ENCODE measurements around the gene LRRC45.

DNA sequence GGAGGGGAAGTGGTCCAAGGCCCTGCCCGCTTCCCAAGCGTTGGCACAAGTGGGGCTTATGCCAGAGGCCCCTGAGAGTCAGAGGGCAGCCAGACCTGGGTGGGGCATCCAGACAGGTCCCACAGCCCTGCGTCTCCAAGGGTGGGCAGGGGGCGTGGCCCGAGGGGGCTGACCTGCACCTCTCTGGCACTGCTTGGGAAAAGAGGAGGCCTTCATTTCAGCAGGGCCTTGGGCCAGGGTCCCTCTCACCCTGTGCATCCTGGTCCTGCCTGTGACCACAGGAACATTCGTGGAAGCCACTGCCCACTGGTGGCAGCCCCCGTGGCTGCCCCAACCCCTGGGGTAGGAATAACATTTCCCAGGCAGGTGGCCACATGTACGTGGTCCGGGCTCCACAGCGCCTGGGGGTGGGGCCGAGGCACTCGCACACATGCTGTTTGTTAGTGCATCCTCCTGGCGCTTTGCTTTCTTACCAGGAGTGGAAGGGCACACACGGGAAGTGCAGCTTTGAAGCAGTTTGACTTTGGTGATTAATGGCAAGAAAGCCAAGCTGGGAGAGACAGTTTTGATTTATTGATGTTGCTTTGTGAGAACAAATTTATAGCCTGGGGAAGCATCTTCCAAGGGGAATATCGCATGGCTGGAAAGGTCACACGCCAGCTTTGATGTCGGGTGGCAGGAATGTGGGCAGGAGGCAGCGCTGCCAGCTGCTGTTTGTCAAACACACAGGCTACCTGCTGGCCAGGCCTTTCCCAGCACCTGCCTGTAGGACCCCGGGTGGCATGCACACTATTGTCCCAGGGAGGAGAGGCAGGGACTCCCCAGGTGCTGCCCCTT is 4.7 kb upstream of the LRRC45 start:
- TF ChIP-seq, protein P1, sequence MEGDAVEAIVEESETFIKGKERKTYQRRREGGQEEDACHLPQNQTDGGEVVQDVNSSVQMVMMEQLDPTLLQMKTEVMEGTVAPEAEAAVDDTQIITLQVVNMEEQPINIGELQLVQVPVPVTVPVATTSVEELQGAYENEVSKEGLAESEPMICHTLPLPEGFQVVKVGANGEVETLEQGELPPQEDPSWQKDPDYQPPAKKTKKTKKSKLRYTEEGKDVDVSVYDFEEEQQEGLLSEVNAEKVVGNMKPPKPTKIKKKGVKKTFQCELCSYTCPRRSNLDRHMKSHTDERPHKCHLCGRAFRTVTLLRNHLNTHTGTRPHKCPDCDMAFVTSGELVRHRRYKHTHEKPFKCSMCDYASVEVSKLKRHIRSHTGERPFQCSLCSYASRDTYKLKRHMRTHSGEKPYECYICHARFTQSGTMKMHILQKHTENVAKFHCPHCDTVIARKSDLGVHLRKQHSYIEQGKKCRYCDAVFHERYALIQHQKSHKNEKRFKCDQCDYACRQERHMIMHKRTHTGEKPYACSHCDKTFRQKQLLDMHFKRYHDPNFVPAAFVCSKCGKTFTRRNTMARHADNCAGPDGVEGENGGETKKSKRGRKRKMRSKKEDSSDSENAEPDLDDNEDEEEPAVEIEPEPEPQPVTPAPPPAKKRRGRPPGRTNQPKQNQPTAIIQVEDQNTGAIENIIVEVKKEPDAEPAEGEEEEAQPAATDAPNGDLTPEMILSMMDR (IDR thresholded peaks at IDR 0.05; ENCODE audit: borderline replicate concordance, extremely low read depth, low read length, poor library complexity, severe bottlenecking), result no peak
- no peak for TF ChIP-seq EZH2 (IDR thresholded peaks at IDR 0.05; ENCODE audit: borderline replicate concordance, low read depth, low read length, severe bottlenecking)

Data from DND-41 (cell line).